NCI-H2196 (cell line): Measurements from ENCODE around the gene SGCA.

ENCODE experiments used
- DNase-seq: peaks from one replicate; lab custom pipeline; 2025; ENCODE audit not compliant: unreplicated experiment; lab: John Stamatoyannopoulos, UW

Gene SGCA

DNA sequence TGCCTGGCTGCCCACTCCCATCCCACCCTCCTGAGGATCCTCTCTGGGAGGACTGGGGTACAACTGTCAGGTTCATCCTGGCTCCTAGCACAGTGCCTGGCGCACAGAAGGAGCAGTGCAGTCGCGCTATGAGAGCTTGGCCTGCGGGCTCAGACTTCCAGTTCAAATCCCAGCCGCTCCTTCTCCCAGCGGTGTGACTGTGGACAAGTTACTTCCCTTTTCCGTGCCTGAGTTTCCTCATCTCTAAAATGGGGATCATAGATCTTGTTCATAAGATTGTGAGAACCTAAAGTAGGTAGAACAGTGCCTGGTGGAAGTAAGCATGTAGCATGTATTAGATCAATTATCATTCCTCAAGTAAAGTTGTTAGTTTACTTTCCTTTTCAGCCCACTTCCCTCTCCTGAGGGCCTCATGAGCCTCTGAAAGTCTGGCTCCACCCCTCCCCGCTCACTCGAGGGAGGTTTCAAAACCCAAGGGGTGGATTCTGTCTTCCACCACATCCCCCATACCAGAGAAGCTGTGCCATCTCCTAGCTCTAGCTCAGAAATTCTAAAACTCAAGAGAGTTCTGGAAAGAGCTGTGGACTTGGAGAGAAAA is 55.6 kb downstream of the SGCA start:
- DNase-seq = no peak

DNA sequence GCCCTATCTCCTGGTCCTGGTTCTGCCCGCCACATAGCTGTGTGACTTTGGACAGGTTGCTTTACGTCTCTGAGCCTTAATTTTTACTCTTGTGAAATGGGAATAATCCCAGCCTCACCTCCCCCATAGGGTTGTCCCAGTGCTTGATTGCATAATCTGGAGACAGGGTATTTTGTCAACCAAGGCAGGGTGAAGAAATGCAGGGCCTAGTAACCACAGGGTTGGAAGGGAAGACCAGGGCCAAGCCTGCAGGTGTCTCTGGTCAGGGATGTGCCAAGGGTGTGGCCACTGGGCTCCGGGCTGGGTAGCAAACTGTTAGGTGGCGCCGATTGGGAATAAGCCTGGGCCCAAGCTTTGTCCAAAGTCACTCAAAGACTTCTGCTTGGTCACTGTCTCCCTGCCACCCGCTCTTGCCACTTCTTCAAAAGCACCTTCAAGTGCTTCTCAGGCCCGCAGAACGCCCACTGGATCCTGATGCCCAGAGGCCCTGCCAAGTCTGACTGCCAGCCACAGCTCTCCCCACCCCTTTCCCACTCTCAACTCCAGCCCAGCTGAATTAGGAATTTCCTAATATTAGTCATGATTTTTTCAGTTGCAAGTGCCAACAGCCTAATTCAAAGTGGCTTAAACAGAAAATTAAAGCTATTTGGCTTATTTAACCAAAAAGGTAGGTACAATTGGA is 56.2 kb downstream of the SGCA start:
- no peak for DNase-seq

DNA sequence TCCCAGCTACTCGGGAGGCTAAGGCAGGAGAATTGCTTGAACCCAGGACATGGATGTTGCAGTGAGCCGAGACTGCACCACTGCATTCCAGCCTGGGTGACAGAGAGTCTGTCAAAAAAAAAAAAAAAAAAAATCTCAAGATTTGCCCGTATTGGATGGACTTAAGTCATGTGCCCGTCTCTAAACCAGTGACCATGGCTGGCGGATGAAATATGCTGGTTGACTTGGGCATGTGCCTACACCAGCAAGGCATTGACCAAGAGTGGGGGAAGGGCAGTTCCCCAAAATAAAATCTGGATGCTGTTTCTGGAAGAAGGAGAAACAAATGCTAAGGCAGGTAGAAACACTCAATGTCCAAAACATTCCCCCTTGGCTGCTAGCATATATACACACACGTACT is 57.1 kb downstream of the SGCA start:
- no peak for DNase-seq
